H9 (cell line): ENCODE measurements around the gene VWA8. TPM values are rescaled to one million over a fixed set of nuclear protein-coding genes. Genes with fewer than 3 reads are reported as not detected.

Source experiments
- DNase-seq: peaks from one replicate; pipeline ENCODE4 v3.0.0-alpha.2; 2017
- H2AFZ ChIP-seq: one replicate; pipeline ENCODE4 v1.6.1; 2013; ENCODE audit warnings: mild to moderate bottlenecking, low read length, control low read depth, moderate library complexity
- H2AK5ac ChIP-seq: 2 replicates; pipeline ENCODE4 v1.6.1; 2013; ENCODE audit warnings: low read length, control low read depth, mixed read lengths; ENCODE audit not compliant: insufficient read length
- H2BK120ac ChIP-seq: one replicate; pipeline ENCODE4 v1.6.1; 2013; ENCODE audit warnings: low read depth, mild to moderate bottlenecking, low read length, control low read depth, inconsistent platforms; ENCODE audit not compliant: poor library complexity, severe bottlenecking
- H2BK12ac ChIP-seq: 2 replicates; pipeline ENCODE4 v1.6.1; 2013; ENCODE audit warnings: low read length, control low read depth, mixed read lengths, low read depth; ENCODE audit not compliant: insufficient read length
- H2BK15ac ChIP-seq: 2 replicates; pipeline ENCODE4 v1.6.1; 2013; ENCODE audit warnings: low read depth, low read length, control low read depth
- H2BK20ac ChIP-seq: one replicate; pipeline ENCODE4 v1.6.1; 2013; ENCODE audit warnings: low read depth, mild to moderate bottlenecking, low read length, control low read depth, inconsistent platforms; ENCODE audit not compliant: poor library complexity, severe bottlenecking
- H2BK5ac ChIP-seq: 2 replicates; pipeline ENCODE4 v1.6.1; 2013; ENCODE audit warnings: low read length, control low read depth, mixed read lengths; ENCODE audit not compliant: insufficient read length
- H3K14ac ChIP-seq: 2 replicates; pipeline ENCODE4 v1.6.1; 2013; ENCODE audit warnings: low read length, control low read depth; ENCODE audit not compliant: insufficient read depth
- H3K18ac ChIP-seq: 2 replicates; pipeline ENCODE4 v1.6.1; 2013; ENCODE audit warnings: low read depth, mild to moderate bottlenecking, mixed read lengths, low read length, control low read depth; ENCODE audit not compliant: insufficient read length
- H3K23ac ChIP-seq: 2 replicates; pipeline ENCODE4 v1.6.1; 2013; ENCODE audit warnings: low read length, control low read depth, mixed read lengths, low read depth; ENCODE audit not compliant: insufficient read length
- H3K23me2 ChIP-seq: 2 replicates; pipeline ENCODE4 v1.6.1; 2013; ENCODE audit warnings: low read depth, mild to moderate bottlenecking, mixed read lengths, low read length, control low read depth; ENCODE audit not compliant: insufficient read length, poor library complexity, severe bottlenecking
- H3K27ac ChIP-seq: 2 replicates; pipeline ENCODE4 v1.5.1; 2013; ENCODE audit warnings: low read length, control low read depth, mixed read lengths, low read depth; ENCODE audit not compliant: insufficient read length
- H3K27me3 ChIP-seq: 2 replicates; pipeline ENCODE4 v1.6.1; 2013; ENCODE audit warnings: low read length, control low read depth, inconsistent platforms; ENCODE audit not compliant: insufficient read depth
- H3K4ac ChIP-seq: 2 replicates; pipeline ENCODE4 v1.6.1; 2013; ENCODE audit warnings: low read depth, mild to moderate bottlenecking, control low read depth, inconsistent platforms, low read length, moderate library complexity
- H3K4me1 ChIP-seq: 2 replicates; pipeline ENCODE4 v1.6.1; 2013; ENCODE audit warnings: low read length, control low read depth, inconsistent platforms; ENCODE audit not compliant: insufficient read depth
- H3K4me2 ChIP-seq: 2 replicates; pipeline ENCODE4 v1.6.1; 2013; ENCODE audit warnings: low read length, control low read depth, mixed read lengths; ENCODE audit not compliant: insufficient read length, insufficient read depth
- H3K56ac ChIP-seq: 2 replicates; pipeline ENCODE4 v1.6.1; 2013; ENCODE audit warnings: low read depth, mild to moderate bottlenecking, mixed read lengths, low read length, control low read depth; ENCODE audit not compliant: insufficient read length
- H3K79me1 ChIP-seq: 2 replicates; pipeline ENCODE4 v1.6.1; 2013; ENCODE audit warnings: low read depth, mild to moderate bottlenecking, moderate library complexity, low read length, control low read depth, inconsistent platforms; ENCODE audit not compliant: insufficient read depth, poor library complexity, severe bottlenecking
- H3K79me2 ChIP-seq: 2 replicates; pipeline ENCODE4 v1.6.1; 2013; ENCODE audit warnings: low read length, control low read depth, inconsistent platforms; ENCODE audit not compliant: insufficient read depth
- H3K9ac ChIP-seq: 2 replicates; pipeline ENCODE4 v1.6.1; 2013; ENCODE audit warnings: low read length, control low read depth, mixed read lengths; ENCODE audit not compliant: insufficient read length; ENCODE audit errors: extremely low read depth
- H3K9me3 ChIP-seq: one replicate; pipeline ENCODE4 v1.6.1; 2013; ENCODE audit warnings: low read depth, low read length, inconsistent platforms; ENCODE audit not compliant: control insufficient read depth
- H3T11ph ChIP-seq: one replicate; pipeline ENCODE4 v1.6.1; 2013; ENCODE audit warnings: mild to moderate bottlenecking, low read length, control low read depth, inconsistent platforms
- H4K20me1 ChIP-seq: one replicate; pipeline ENCODE4 v1.6.1; 2013; ENCODE audit not compliant: control insufficient read depth, insufficient read length, insufficient read depth
- H4K5ac ChIP-seq: 2 replicates; pipeline ENCODE4 v1.6.1; 2013; ENCODE audit warnings: low read depth, mild to moderate bottlenecking, mixed read lengths, low read length, control low read depth; ENCODE audit not compliant: insufficient read length
- H4K8ac ChIP-seq: replicated peaks from 2 replicates; pipeline ENCODE4 v1.6.1; 2013; ENCODE audit warnings: low read length, control low read depth, mixed read lengths, low read depth; ENCODE audit not compliant: insufficient read length
- H4K91ac ChIP-seq: 2 replicates; pipeline ENCODE4 v1.6.1; 2013; ENCODE audit warnings: low read depth, mild to moderate bottlenecking, moderate library complexity, mixed read lengths, low read length, control low read depth; ENCODE audit not compliant: insufficient read length
- H3K27ac Mint-ChIP-seq, 3 experiments: 2 replicates in 2 of 3; 3 replicates in 1 of 3; pipeline ENCODE4 v1.8.0; 2020 to 2021; ENCODE audit warnings: mixed read lengths in 3 of 3, mild to moderate bottlenecking in 1 of 3, moderate library complexity in 1 of 3
- H3K27me3 Mint-ChIP-seq: 2 replicates; pipeline ENCODE4 v1.8.0; 2021; ENCODE audit warnings: low read depth, mild to moderate bottlenecking, moderate library complexity, mixed read lengths
- H3K36me3 Mint-ChIP-seq, 3 experiments: 2 replicates in 2 of 3; 3 replicates in 1 of 3; pipeline ENCODE4 v1.8.0; 2020 to 2021; ENCODE audit warnings: low read depth in 3 of 3, mixed read lengths in 3 of 3; ENCODE audit not compliant: insufficient read depth in 1 of 3
- H3K4me1 Mint-ChIP-seq, 2 experiments: 2 replicates each; pipeline ENCODE4 v1.8.0; 2020; ENCODE audit warnings: mixed read lengths in 2 of 2
- H3K4me3 Mint-ChIP-seq, 2 experiments: 2 replicates in 1 of 2; 3 replicates in 1 of 2; pipeline ENCODE4 v1.8.0; 2020 to 2021; ENCODE audit warnings: mild to moderate bottlenecking in 2 of 2, mixed read lengths in 2 of 2, moderate library complexity in 1 of 2
- H3K9me3 Mint-ChIP-seq, 2 experiments: 2 replicates in 1 of 2; 3 replicates in 1 of 2; pipeline ENCODE4 v1.8.0; 2020; ENCODE audit warnings: mild to moderate bottlenecking in 2 of 2, mixed read lengths in 2 of 2, moderate library complexity in 1 of 2
- CTCF ChIP-seq: fragments of 200-600 bp; sonication (generic); conservative IDR thresholded peaks from 3 replicates; pipeline ENCODE4 v1.8.0; 2021; ENCODE audit warnings: antibody characterized with exemption, mild to moderate bottlenecking
- WGBS: extraction: QIAGEN DNeasy Blood & Tissue Kit; methylation state at CpG from one replicate; pipeline ENCODE4 v1.1.7; 2013; ENCODE audit warnings: missing lambda C conversion rate, low lambda C conversion rate, mixed read lengths; ENCODE audit not compliant: insufficient read length; ENCODE audit errors: extremely low coverage; 5-methylcytosine and 5-hydroxymethylcytosine counted together
- total RNA-seq: library from RNA; stranded (reverse); gene quantifications from 2 replicates; pipeline ENCODE4 v1.2.1, GENCODE V29; 2021

The VWA8 gene
- total RNA-seq, 1 experiment from 2014 or later: 17.4 TPM

DNA sequence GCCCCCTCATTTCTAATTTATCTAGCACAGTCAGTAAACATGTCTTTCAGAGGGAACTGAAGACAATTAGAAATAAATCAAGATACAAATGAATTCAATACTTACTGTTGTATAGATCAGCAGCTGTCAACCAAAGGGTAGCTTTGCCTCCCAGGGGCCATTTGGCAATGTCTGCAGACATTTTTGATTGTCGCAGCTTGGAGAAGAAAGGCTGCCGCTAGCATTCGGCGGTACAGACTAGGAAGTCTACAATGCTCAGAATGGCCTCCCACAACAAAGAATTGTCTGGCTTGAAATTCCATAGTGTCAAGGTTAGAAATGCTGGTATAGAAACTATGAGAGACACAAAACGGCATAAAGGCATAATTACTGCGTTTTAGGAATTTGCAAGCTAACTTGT lies 412.0 kb downstream of the VWA8 start:
- no peak overlapping the region for H3T11ph ChIP-seq
- H3K23me2 ChIP-seq: no peaks in the 10 kb centered on the region
- Mint-ChIP-seq H3K4me3 (no peak overlapping the region), H3K36me3 (no peaks in the 10 kb centered on the region; a peak in 1 of 7 replicates), H3K27ac (no peak overlapping the region), H3K27me3 (peaks cover 4% of the 10 kb centered on the region), H3K4me1 (peaks cover 7 to 10% of the 10 kb centered on the region in 2 experiments), H3K9me3 (peaks cover 0 to 3% of the 10 kb centered on the region in 2 experiments; a peak in 1 of 5 replicates)
- no peak overlapping the region for H4K8ac ChIP-seq
- no peak overlapping the region for H3K23ac ChIP-seq
- no CpG with 5 or more reads among the region's 6 CpGs for WGBS
- no peak for DNase-seq
- no peak overlapping the region for H3K14ac ChIP-seq
- no peaks in the 10 kb centered on the region for H3K79me2 ChIP-seq
- H3K18ac ChIP-seq: no peak overlapping the region
- H4K20me1 ChIP-seq: no peaks in the 10 kb centered on the region
- H4K91ac ChIP-seq: no peak overlapping the region
- H2BK15ac ChIP-seq: no peak overlapping the region
- H3K56ac ChIP-seq: no peak overlapping the region
- no peak overlapping the region for H2BK20ac ChIP-seq
- no peak overlapping the region for H2AK5ac ChIP-seq
- no peak overlapping the region for H3K4ac ChIP-seq
- no peak for TF ChIP-seq CTCF
- no peak overlapping the region for H3K4me2 ChIP-seq
- H3K9ac ChIP-seq: no peak overlapping the region
- H3K9me3 ChIP-seq: no peaks in the 10 kb centered on the region
- H2AFZ ChIP-seq: no peak overlapping the region
- no peak overlapping the region for H2BK120ac ChIP-seq
- no peak overlapping the region for H2BK12ac ChIP-seq
- no peak overlapping the region for H4K5ac ChIP-seq
- no peaks in the 10 kb centered on the region for H3K27me3 ChIP-seq
- no peak overlapping the region for H3K27ac ChIP-seq
- H3K4me1 ChIP-seq: no peaks in the 10 kb centered on the region
- no peaks in the 10 kb centered on the region for H3K79me1 ChIP-seq
- no peak overlapping the region for H2BK5ac ChIP-seq
